Colonic mucosa (tissue), 4 donors: Measurements from ENCODE around the gene SLC6A15. TPM values are rescaled to one million over a fixed set of nuclear protein-coding genes. Genes with fewer than 3 reads are reported as not detected.

Experiments
- DNase-seq: peaks from one replicate; pipeline ENCODE4 v3.0.0-alpha.2; 2020
- H3K27ac ChIP-seq: fragments of 200-600 bp; one replicate; pipeline ENCODE4 v1.8.0; 2021
- H3K27me3 ChIP-seq: fragments of 200-600 bp; one replicate; pipeline ENCODE4 v1.8.0; 2021
- H3K36me3 ChIP-seq: fragments of 200-600 bp; one replicate; pipeline ENCODE4 v1.8.0; 2021
- H3K4me1 ChIP-seq: fragments of 200-600 bp; one replicate; pipeline ENCODE4 v1.8.0; 2021; ENCODE audit warnings: mild to moderate bottlenecking
- H3K4me3 ChIP-seq: fragments of 200-600 bp; one replicate; pipeline ENCODE4 v1.8.0; 2021
- H3K9ac ChIP-seq, 2 donors: one replicate each; pipeline ENCODE4 v1.7.0; 2013; ENCODE audit warnings: control low read depth in 2 of 2, low read depth in 2 of 2, low read length in 2 of 2
- H3K9me3 ChIP-seq: fragments of 200-600 bp; one replicate; pipeline ENCODE4 v1.8.0; 2021
- CTCF ChIP-seq: fragments of 200-600 bp; IDR thresholded peaks from one replicate; pipeline ENCODE4 v1.8.0; 2022; ENCODE audit warnings: antibody characterized with exemption, mild to moderate bottlenecking
- intact Hi-C: fragments of 100-400 bp; cut with DNase I; formaldehyde crosslinking; loops from one replicate; pipeline ENCODE4 v1.14.1; 2022
- total RNA-seq, 2 donors: library from RNA; stranded (reverse); fragmentation: NEBNext Ultra II Directional in 1 of 2; extraction: Animal tissue kit (Norgen Biotek cat#: 25700) in 1 of 2; gene quantifications; one replicate each; pipeline ENCODE4 v1.2.1, GENCODE V29; 2021
- donor health status: healthy.
- donor health status: DM: no; HTN: no; CAD: no.
- donor health status: DM: no; HTN: no; CAD: no.

Gene SLC6A15
- total RNA-seq, 2 donors from 2014 or later = 0.32 to 1.1 TPM

GRCh38 chr12:84840356-84840755 lies 72.2 kb downstream of the SLC6A15 start:
- Histone ChIP-seq H3K36me3 (no peaks in the 10 kb centered on the region), H3K4me3 (no peak overlapping the region), H3K9me3 (no peaks in the 10 kb centered on the region), H3K9ac (no peak overlapping the region), H3K4me1 (no peaks in the 10 kb centered on the region), H3K27me3 (no peaks in the 10 kb centered on the region), H3K27ac (no peak overlapping the region)
- no peak for TF ChIP-seq CTCF
- DNase-seq = no peak
- intact Hi-C loops = no loop called here

- no peak for TF ChIP-seq CTCF
- intact Hi-C loops = no loop called here
- H3K36me3 ChIP-seq = no peaks in the 10 kb centered on the region
- no peaks in the 10 kb centered on the region for H3K9me3 ChIP-seq
- no peak for DNase-seq
- no peaks in the 10 kb centered on the region for H3K4me1 ChIP-seq
- H3K4me3 ChIP-seq = no peak overlapping the region
- H3K9ac ChIP-seq = no peak overlapping the region
- no peaks in the 10 kb centered on the region for H3K27me3 ChIP-seq
- H3K27ac ChIP-seq = no peak overlapping the region
These were observed 85.7 kb downstream of the SLC6A15 start for GRCh38 chr12:84826925-84827324.

GRCh38 chr12:84825149-84825548 lies 87.5 kb downstream of the SLC6A15 start:
- Histone ChIP-seq H3K27me3 (no peaks in the 10 kb centered on the region), H3K9me3 (no peaks in the 10 kb centered on the region), H3K36me3 (no peaks in the 10 kb centered on the region), H3K4me3 (no peak overlapping the region), H3K27ac (no peak overlapping the region), H3K4me1 (no peaks in the 10 kb centered on the region), H3K9ac (no peak overlapping the region)
- no peak for TF ChIP-seq CTCF
- intact Hi-C loops = no loop called here
- no peak for DNase-seq

DNA sequence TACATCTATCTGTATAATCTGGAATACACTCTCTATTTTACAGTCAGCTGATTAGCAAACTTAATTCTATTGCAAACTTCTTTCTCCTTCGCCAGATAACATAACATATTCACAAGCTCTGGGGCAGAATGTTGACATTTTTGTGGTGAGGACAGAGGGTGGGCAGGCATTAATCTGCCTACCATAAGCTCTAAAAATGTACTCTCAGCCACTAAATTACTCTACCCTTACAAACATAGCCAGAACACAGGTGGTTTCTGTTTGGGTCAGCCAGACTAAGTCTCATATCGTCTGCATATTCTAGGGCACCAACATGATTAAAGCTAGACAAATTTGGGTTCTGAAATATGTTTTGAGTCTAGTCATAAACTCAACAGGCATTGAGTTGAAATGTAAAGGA lies 90.1 kb downstream of the SLC6A15 start:
- no peaks in the 10 kb centered on the region for H3K27me3 ChIP-seq
- H3K9ac ChIP-seq = no peak overlapping the region
- DNase-seq = no peak
- no peaks in the 10 kb centered on the region for H3K4me1 ChIP-seq
- no peaks in the 10 kb centered on the region for H3K9me3 ChIP-seq
- H3K36me3 ChIP-seq = no peaks in the 10 kb centered on the region
- H3K27ac ChIP-seq = no peak overlapping the region
- no peak for TF ChIP-seq CTCF
- intact Hi-C loops = no loop called here
- no peak overlapping the region for H3K4me3 ChIP-seq

- no peaks in the 10 kb centered on the region for H3K36me3 ChIP-seq
- H3K4me3 ChIP-seq = no peak overlapping the region
- no peaks in the 10 kb centered on the region for H3K9me3 ChIP-seq
- no peak overlapping the region for H3K27ac ChIP-seq
- DNase-seq = no peak
- no peak overlapping the region for H3K9ac ChIP-seq
- TF ChIP-seq CTCF = no peak
- intact Hi-C loops = no loop called here
- H3K4me1 ChIP-seq = no peaks in the 10 kb centered on the region
- no peaks in the 10 kb centered on the region for H3K27me3 ChIP-seq
These were observed 95.5 kb downstream of the SLC6A15 start for GRCh38 chr12:84816916-84817695.
